OCI-LY7 (cell line): ENCODE results near the gene NOL4L.

Experiments
- EZH2phosphoT487 ChIP-seq: fragments of 200-600 bp; sonication (generic); IDR thresholded peaks from 2 replicates; pipeline ENCODE4 v1.6.1; 2018; ENCODE audit warnings: low read depth, borderline replicate concordance, mild to moderate bottlenecking, mixed run types, antibody characterized with exemption, low read length, moderate library complexity, mixed read lengths
- TF ChIP-seq, protein P1 (sequence below): fragments of 200-600 bp; sonication (generic); conservative IDR thresholded peaks from 2 replicates; pipeline ENCODE4 v1.5.1; 2014; ENCODE audit warnings: mild to moderate bottlenecking, antibody characterized with exemption, low read length, moderate library complexity, mixed read lengths

GRCh38 chr20:32570401-32571190 lies 14.5 kb downstream of the NOL4L start:
- TF ChIP-seq, protein P1, sequence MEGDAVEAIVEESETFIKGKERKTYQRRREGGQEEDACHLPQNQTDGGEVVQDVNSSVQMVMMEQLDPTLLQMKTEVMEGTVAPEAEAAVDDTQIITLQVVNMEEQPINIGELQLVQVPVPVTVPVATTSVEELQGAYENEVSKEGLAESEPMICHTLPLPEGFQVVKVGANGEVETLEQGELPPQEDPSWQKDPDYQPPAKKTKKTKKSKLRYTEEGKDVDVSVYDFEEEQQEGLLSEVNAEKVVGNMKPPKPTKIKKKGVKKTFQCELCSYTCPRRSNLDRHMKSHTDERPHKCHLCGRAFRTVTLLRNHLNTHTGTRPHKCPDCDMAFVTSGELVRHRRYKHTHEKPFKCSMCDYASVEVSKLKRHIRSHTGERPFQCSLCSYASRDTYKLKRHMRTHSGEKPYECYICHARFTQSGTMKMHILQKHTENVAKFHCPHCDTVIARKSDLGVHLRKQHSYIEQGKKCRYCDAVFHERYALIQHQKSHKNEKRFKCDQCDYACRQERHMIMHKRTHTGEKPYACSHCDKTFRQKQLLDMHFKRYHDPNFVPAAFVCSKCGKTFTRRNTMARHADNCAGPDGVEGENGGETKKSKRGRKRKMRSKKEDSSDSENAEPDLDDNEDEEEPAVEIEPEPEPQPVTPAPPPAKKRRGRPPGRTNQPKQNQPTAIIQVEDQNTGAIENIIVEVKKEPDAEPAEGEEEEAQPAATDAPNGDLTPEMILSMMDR, result no peak
- no peak for TF ChIP-seq EZH2phosphoT487
